ENCODE data around the gene UBASH3B.
"Not testable (repeated sequence)": the region's sequence is repeated elsewhere in the genome, so short reads cannot be mapped to it uniquely, and the experiment has no call there.

Gene UBASH3B, protein sequence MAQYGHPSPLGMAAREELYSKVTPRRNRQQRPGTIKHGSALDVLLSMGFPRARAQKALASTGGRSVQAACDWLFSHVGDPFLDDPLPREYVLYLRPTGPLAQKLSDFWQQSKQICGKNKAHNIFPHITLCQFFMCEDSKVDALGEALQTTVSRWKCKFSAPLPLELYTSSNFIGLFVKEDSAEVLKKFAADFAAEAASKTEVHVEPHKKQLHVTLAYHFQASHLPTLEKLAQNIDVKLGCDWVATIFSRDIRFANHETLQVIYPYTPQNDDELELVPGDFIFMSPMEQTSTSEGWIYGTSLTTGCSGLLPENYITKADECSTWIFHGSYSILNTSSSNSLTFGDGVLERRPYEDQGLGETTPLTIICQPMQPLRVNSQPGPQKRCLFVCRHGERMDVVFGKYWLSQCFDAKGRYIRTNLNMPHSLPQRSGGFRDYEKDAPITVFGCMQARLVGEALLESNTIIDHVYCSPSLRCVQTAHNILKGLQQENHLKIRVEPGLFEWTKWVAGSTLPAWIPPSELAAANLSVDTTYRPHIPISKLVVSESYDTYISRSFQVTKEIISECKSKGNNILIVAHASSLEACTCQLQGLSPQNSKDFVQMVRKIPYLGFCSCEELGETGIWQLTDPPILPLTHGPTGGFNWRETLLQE

DNA sequence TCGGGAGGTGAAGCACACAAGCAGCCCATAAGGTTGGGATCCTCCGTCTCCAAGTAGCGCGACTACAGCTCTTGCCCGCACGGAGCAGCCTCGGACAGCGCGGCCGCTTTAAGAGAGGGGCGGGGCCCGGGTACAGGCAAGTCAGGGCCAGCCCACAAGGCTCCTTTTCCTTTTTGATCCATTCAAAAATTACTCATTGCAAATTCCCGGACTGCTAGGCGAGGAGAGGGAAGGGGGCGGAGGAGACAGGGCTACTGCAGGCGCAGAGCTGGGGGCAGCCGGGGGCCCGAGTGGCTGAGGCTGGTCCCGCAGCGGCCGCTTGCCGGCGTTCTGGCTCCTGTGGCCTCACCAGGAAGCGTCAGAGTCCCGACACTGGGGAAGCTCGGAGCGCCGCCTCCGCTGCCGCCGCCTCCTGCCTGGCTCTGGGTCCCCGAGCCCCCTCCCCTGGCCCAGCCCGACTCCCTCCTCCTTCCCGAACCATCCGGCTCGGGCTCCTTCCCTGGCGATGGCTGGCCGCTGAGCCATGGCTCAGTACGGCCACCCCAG, at the start of gene UBASH3B:
TSS of gene UBASH3B (plus strand) at position 196 of the 546 bp plus-strand sequence. CDS start at position 524, 328 bp downstream.
- TF ChIP-seq, protein P1, sequence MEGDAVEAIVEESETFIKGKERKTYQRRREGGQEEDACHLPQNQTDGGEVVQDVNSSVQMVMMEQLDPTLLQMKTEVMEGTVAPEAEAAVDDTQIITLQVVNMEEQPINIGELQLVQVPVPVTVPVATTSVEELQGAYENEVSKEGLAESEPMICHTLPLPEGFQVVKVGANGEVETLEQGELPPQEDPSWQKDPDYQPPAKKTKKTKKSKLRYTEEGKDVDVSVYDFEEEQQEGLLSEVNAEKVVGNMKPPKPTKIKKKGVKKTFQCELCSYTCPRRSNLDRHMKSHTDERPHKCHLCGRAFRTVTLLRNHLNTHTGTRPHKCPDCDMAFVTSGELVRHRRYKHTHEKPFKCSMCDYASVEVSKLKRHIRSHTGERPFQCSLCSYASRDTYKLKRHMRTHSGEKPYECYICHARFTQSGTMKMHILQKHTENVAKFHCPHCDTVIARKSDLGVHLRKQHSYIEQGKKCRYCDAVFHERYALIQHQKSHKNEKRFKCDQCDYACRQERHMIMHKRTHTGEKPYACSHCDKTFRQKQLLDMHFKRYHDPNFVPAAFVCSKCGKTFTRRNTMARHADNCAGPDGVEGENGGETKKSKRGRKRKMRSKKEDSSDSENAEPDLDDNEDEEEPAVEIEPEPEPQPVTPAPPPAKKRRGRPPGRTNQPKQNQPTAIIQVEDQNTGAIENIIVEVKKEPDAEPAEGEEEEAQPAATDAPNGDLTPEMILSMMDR (IDR thresholded peaks at IDR 0.05; ENCODE audit: low read depth, low read length): no peak
- TF ChIP-seq, protein P2, sequence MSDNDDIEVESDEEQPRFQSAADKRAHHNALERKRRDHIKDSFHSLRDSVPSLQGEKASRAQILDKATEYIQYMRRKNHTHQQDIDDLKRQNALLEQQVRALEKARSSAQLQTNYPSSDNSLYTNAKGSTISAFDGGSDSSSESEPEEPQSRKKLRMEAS (IDR thresholded peaks at IDR 0.05; ENCODE audit: low read depth, low read length): peak; percentile 36; the same call in 1 of the 2 replicates
- TF ChIP-seq MYC (IDR thresholded peaks at IDR 0.05; ENCODE audit: low read depth, low read length) (0 out of 2 replicates have a peak, but pooled peaks have one; percentile 38), POLR2A (IDR thresholded peaks at IDR 0.05; ENCODE audit: extremely low read depth, insufficient read length) (no peak)
- peak within 1 kb of the TSS; percentile 72 for H3K4me3 ChIP-seq (ENCODE audit: low read depth, low read length)
- DNase-seq (ENCODE audit: low read depth): peak; percentile 85

DNA sequence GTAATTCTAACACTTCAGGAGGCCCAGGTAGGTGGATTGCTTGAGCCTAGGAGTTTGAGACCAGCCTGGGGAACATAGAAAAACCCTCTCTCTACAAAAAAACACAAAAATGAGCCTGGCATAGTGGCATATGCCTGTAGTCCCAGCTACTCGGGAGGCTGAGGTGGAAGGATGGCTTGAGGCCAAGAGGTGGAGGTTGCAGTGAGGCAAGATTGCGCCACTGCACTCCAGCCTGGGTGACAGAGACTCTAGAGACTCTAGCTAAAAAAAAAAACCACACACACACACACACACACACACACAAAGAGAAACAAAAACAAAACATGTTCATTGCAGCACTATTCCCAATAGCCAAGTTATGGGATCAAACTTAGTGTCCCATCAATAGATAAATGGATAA, 48.4 kb upstream of the UBASH3B start:
- not testable (repeated sequence) for DNase-seq (ENCODE audit: low read depth); H3K4me3 ChIP-seq (ENCODE audit: low read depth, low read length)

DNA sequence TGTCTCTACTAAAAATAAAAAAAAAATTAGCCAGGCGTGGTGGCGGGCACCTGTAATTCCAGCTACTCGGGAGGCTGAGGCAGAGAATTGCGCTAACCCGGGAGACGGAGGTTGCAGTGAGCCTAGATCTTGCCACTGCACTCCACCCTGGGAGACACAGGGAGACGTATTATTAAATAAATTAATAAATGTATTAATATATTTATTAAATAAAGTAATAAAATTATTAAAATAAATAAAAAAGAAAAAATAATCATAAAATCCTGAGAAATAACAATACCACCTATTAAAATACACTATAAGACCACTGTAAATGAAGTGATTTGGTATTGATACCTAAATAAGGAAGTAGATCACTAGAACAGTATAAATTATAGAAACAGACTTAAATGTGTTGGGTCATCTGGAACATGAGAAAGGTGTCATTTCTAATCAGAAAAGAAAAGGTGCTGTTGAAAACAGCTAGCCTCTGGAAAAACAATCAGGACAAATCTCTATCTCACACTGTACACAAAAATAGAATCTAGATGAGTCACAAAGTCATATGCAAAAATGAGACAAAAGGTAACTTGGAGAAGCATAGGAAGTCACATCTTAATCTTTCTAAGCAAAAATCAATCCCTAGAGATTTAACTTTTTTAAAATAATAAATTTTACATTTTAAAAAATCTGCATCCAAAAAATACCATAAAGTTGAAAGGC, 43.2 kb upstream of the UBASH3B start:
- TF ChIP-seq, protein P2 (IDR thresholded peaks at IDR 0.05; ENCODE audit: low read depth, low read length): no peak
- TF ChIP-seq MYC (IDR thresholded peaks at IDR 0.05; ENCODE audit: low read depth, low read length) (no peak), POLR2A (IDR thresholded peaks at IDR 0.05; ENCODE audit: extremely low read depth, insufficient read length) (no peak)
- TF ChIP-seq, protein P1 (IDR thresholded peaks at IDR 0.05; ENCODE audit: low read depth, low read length): no peak
- no peak overlapping the region for H3K4me3 ChIP-seq (ENCODE audit: low read depth, low read length)
- DNase-seq (ENCODE audit: low read depth): no peak

DNA sequence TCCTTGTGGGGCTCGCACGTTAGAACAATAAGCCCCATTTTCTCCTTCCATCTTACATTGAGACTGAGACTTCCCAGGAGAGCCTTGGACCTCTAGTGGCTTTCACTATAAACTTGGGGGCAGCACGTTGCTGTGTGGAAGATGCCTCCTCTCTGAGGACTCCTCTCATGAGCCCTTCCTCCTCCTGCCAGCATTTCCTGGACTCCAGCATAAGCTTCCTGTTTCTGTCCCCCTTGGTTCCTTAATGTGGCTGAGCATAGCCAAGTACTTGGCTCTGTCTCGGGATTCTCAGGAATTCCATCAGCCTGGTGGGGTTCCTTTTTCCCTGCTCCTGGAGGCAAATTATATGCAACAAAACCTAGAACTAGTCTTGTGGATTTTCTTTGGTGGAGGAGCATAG, 38.8 kb upstream of the UBASH3B start:
- H3K4me3 ChIP-seq (ENCODE audit: low read depth, low read length): no peak overlapping the region
- DNase-seq (ENCODE audit: low read depth): no peak
- no peak for TF ChIP-seq MYC (IDR thresholded peaks at IDR 0.05; ENCODE audit: low read depth, low read length)
- TF ChIP-seq, protein P1 (IDR thresholded peaks at IDR 0.05; ENCODE audit: low read depth, low read length): no peak
- no peak for TF ChIP-seq POLR2A (IDR thresholded peaks at IDR 0.05; ENCODE audit: extremely low read depth, insufficient read length)
- TF ChIP-seq, protein P2 (IDR thresholded peaks at IDR 0.05; ENCODE audit: low read depth, low read length): no peak

DNA sequence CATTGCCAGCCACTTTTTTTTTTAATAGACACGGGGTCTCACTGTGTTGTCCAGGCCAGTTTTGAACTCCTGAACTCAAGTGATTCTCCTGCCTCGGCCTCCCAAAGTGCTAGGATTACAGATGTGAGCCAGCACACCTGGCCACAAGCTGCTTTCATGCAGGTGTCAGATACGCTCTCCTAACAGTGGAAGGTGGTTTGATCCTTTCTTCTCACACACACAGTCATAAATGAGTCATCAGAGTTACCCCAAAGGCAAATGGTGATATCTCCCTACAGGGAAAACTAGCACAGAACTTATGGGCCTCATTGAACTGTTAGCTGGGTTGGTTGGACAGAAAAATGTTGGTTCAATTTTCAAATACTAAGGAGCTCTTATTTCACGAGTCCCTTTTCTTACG, 38.2 kb upstream of the UBASH3B start:
- no peak overlapping the region for H3K4me3 ChIP-seq (ENCODE audit: low read depth, low read length)
- no peak for DNase-seq (ENCODE audit: low read depth)
- TF ChIP-seq, protein P1 (IDR thresholded peaks at IDR 0.05; ENCODE audit: low read depth, low read length): no peak
- TF ChIP-seq, protein P2 (IDR thresholded peaks at IDR 0.05; ENCODE audit: low read depth, low read length): no peak
- TF ChIP-seq POLR2A (IDR thresholded peaks at IDR 0.05; ENCODE audit: extremely low read depth, insufficient read length) (no peak), MYC (IDR thresholded peaks at IDR 0.05; ENCODE audit: low read depth, low read length) (no peak)
